IMR-90 (cell line): Measurements from ENCODE around the gene CENPU.

Experiments
- FOS ChIP-seq: fragments of 150-350 bp; IDR thresholded peaks from 2 replicates; pipeline ENCODE4 v1.6.1; 2016; ENCODE audit warnings: low read depth, low read length
- MXI1 ChIP-seq: IDR thresholded peaks from 2 replicates; pipeline ENCODE4 v1.6.1; 2012; ENCODE audit warnings: low read depth, mild to moderate bottlenecking, low read length, moderate library complexity, borderline replicate concordance
- RAD21 ChIP-seq: IDR thresholded peaks from 2 replicates; pipeline ENCODE4 v1.6.1; 2012; ENCODE audit warnings: low read length, improper control_type of control experiment
- RFX5 ChIP-seq: IDR thresholded peaks from 2 replicates; pipeline ENCODE4 v1.8.0; 2012; ENCODE audit warnings: low read depth, mild to moderate bottlenecking, low read length, moderate library complexity
- TF ChIP-seq, protein P1 (sequence below): conservative IDR thresholded peaks from 2 replicates; pipeline ENCODE4 v1.5.1; 2012; ENCODE audit warnings: mild to moderate bottlenecking, low read depth, low read length, improper control_type of control experiment
- TF ChIP-seq, protein P2 (sequence below): fragments of 150-350 bp; IDR thresholded peaks from 2 replicates; pipeline ENCODE4 v1.6.1; 2017; ENCODE audit warnings: mild to moderate bottlenecking, antibody characterized with exemption, low read length, low read depth
- TF ChIP-seq, protein P3 (sequence below): fragments of 150-350 bp; IDR thresholded peaks from 2 replicates; pipeline ENCODE4 v1.6.1; 2016; ENCODE audit warnings: low read depth, mild to moderate bottlenecking, low read length, moderate library complexity, borderline replicate concordance

DNA sequence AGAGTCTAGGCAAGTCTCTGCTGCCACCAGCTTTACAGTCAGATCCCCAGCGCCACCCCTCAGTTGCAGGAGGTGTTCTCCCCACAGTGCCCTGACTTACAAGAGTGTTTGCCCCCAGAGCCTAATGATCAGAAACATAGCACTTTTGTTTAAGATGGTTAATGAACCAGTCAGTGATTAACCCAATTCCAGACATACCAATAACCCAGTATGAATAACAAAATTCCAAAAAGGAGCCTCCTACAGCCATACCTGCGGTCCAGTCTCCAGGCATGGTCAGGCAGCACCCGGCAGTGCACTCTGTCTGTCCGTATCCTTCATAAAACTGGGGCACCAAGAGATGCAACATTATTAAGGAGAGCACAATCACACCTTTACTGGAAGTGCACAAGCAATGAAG lies 30.7 kb upstream of the CENPU start:
- TF ChIP-seq, protein P1, sequence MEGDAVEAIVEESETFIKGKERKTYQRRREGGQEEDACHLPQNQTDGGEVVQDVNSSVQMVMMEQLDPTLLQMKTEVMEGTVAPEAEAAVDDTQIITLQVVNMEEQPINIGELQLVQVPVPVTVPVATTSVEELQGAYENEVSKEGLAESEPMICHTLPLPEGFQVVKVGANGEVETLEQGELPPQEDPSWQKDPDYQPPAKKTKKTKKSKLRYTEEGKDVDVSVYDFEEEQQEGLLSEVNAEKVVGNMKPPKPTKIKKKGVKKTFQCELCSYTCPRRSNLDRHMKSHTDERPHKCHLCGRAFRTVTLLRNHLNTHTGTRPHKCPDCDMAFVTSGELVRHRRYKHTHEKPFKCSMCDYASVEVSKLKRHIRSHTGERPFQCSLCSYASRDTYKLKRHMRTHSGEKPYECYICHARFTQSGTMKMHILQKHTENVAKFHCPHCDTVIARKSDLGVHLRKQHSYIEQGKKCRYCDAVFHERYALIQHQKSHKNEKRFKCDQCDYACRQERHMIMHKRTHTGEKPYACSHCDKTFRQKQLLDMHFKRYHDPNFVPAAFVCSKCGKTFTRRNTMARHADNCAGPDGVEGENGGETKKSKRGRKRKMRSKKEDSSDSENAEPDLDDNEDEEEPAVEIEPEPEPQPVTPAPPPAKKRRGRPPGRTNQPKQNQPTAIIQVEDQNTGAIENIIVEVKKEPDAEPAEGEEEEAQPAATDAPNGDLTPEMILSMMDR = no peak
- TF ChIP-seq MXI1 = no peak
- no peak for TF ChIP-seq RAD21
- TF ChIP-seq, protein P2, sequence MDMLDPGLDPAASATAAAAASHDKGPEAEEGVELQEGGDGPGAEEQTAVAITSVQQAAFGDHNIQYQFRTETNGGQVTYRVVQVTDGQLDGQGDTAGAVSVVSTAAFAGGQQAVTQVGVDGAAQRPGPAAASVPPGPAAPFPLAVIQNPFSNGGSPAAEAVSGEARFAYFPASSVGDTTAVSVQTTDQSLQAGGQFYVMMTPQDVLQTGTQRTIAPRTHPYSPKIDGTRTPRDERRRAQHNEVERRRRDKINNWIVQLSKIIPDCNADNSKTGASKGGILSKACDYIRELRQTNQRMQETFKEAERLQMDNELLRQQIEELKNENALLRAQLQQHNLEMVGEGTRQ = no peak
- no peak for TF ChIP-seq FOS
- TF ChIP-seq, protein P3, sequence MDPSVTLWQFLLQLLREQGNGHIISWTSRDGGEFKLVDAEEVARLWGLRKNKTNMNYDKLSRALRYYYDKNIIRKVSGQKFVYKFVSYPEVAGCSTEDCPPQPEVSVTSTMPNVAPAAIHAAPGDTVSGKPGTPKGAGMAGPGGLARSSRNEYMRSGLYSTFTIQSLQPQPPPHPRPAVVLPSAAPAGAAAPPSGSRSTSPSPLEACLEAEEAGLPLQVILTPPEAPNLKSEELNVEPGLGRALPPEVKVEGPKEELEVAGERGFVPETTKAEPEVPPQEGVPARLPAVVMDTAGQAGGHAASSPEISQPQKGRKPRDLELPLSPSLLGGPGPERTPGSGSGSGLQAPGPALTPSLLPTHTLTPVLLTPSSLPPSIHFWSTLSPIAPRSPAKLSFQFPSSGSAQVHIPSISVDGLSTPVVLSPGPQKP = no peak
- no peak for TF ChIP-seq RFX5
